HG03280 (cell line): ENCODE measurements around the gene LCN2.

ENCODE experiments used
- ATAC-seq: cut with Tn5 transposase; IDR thresholded peaks from one replicate; pipeline ENCODE4 v1.9.1; 2021; ENCODE audit warnings: mild to moderate bottlenecking, moderate library complexity; ENCODE audit not compliant: unreplicated experiment

The LCN2 gene

GRCh38 chr9:128190516-128191405 lies 41.5 kb downstream of the LCN2 start:
- peak; percentile 39 for ATAC-seq

- ATAC-seq, result peak; percentile 82
These were observed 42.3 kb downstream of the LCN2 start, which contains the start of gene CIZ1 for GRCh38 chr9:128191406-128192046. Gene CIZ1, minus strand, starts transcription at chr9:128191572. Its CDS starts 715 bp downstream, at chr9:128190857.

DNA sequence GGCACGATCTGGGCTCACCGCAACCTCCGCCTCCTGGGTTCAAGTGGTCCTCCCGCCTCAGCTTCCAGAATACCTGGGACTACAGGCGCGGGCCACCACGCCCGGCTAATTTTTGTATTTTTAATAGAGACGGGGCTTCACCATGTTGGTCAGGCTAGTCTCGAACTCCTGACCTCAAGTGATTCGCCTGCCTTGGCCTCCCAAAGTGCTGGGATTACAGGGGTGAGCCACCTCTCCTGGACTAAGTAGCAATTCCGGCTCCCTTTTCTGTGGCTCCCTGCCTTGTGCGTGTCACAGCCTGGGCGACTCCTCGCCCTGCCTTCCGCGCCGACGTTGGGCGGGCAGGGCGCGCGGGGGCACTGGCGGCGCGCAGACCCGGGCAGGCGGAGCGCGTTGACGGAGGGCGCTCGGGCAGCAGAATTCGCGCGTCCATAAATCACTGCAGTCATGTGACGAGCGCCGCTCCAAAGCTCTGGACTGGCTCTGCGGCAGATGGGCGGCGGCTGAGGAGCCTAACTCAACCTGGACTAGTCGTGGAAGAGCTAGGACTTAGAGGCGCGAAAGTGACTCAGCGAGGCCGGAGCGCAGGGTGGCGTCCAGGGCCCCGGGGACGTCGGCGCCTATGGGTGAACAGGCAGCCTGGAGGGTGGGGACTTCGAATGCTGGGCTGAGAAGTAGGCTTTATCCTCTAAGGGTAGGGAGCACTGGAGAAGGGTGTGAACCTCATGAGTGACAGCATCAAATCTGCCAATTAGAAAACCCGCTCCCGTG lies 43.5 kb downstream of the LCN2 start:
- no peak for ATAC-seq

DNA sequence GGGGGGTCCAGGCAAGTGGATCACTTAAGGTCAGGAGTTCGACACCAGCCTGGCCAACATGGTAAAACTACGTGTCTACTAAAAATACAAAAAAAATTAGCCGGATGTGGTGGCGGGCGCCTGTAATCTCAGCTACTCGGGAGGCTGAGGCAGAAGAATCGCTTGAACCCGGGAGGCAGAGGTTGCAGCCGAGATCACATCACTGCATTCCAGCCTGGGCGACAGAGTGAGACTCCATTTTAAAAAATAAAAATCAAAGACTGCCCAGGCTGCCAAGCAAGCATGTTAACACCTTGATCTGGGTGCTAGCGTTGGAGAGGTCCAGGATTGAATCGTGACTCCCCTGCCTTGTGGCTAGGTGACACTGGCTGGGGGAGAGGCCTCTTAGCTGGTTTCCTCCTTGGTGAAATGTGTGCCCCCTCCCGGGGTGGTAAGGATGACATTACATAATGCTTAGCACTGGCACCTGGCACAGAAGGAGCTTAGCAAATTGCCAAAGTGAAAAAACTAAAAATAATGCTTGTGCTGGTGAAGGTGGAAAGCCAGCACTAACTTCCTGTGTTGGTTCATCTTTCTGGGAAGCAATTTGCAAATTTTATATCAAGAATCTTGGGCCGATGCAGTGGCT lies 44.3 kb downstream of the LCN2 start:
- ATAC-seq, result no peak

DNA sequence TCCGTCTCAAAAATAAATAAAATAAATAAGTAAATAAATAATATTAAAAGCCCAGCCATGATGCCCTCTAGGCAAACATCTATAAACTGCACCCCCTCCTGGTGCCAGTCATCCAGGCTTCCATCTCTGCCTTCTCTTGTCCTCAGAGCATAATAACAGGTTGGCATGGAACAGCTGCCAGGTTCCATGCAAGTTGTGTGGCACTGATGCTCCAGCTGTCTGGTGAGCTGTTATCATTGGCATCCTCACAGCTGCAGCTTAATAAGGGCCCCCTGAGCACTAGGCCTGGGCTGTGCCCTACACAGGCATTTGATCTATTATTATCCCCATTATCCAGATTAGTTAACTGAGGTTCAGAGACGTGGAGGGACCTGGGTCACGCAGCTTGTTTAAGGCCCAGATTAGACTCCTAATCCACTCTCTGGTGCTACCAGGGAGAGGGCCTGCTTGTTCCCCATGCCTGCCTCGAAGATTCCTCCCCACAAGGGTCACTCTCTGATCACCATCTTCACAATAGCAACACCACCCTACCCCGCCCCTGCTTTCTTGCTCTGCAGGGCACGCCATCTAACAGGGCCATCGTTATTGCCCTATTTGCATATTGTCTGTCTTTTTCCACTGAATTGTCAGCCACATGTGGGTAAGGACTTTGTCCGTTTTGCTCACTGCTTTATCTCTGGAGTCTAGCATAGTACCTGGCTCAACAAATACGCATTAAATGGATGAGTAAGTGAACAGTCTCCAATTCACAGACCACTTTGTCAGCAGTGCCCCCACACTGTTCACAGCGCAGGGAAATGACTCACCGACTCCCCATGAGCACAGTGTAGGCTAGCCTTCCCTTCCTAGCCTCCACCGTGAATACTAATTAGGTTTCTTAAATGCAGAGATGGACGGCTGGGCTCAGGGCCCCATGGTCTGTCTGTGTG lies 52.5 kb downstream of the LCN2 start:
- no peak for ATAC-seq

DNA sequence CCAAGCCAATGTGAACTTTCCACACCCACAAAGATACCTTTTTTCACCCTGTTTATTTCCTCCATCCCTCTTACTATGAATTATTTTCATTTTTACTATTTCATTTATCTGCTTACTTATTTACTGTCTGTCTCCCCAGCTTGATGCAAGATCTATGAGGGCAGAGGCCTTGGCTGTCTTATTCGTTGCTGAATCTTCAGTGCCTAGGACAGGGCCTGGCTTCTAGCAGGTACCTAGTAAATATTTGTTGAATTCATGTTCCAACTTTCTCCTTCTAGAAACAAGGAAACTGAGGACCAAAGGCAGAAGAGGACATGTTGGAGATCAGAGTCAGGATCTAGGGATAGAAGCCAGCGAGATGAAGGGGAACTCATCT lies 53.4 kb downstream of the LCN2 start:
- ATAC-seq, result no peak
